ENCODE measurements around the gene STPG1. TPM values are rescaled to one million over a fixed set of nuclear protein-coding genes. Genes with fewer than 3 reads are reported as not detected.

The STPG1 gene
- total RNA-seq, 1 donor from 2014 or later = 1.9 TPM

GRCh38 chr1:24317956-24318614 lies 95.5 kb downstream of the STPG1 start:
- no peak for DNase-seq

- no peak for DNase-seq
Measured at GRCh38 chr1:24317081-24317480, 96.5 kb downstream of the STPG1 start.

GRCh38 chr1:24316645-24317044 lies 96.9 kb downstream of the STPG1 start:
- DNase-seq = no peak

GRCh38 chr1:24315391-24315790 lies 98.2 kb downstream of the STPG1 start:
- no peak for DNase-seq

GRCh38 chr1:24311741-24312140 lies 101.8 kb downstream of the STPG1 start:
- no peak for DNase-seq

GRCh38 chr1:24311234-24311633 lies 102.3 kb downstream of the STPG1 start:
- DNase-seq = no peak

GRCh38 chr1:24309762-24310485 lies 103.7 kb downstream of the STPG1 start:
- DNase-seq = no peak

- no peak for DNase-seq
Measured at GRCh38 chr1:24308365-24309015, 105.1 kb downstream of the STPG1 start.

Other genes with a start within 250 kb of the STPG1 start
- gene IFNLR1, start 226.5 kb downstream of the STPG1 start, total RNA-seq = 0.16 TPM
- gene GRHL3, start 94.4 kb downstream of the STPG1 start, total RNA-seq = not detected
- 7.0 TPM for gene NIPAL3, start 2.0 kb upstream of the STPG1 start, total RNA-seq
- 10.6 TPM for gene RCAN3, start 89.1 kb upstream of the STPG1 start, total RNA-seq
- under 0.01 TPM for gene NCMAP, start 142.3 kb upstream of the STPG1 start, total RNA-seq
- gene SRRM1, start 229.5 kb upstream of the STPG1 start, total RNA-seq = 39.1 TPM